Measurements from ENCODE around the gene OR2T10. TPM values are rescaled to one million over a fixed set of nuclear protein-coding genes. Genes with fewer than 3 reads are reported as not detected.
"Not testable (repeated sequence)": the region's sequence is repeated elsewhere in the genome, so short reads cannot be mapped to it uniquely, and the experiment has no call there.

Gene OR2T10
- total RNA-seq = not detected in 3 replicates
- long read RNA-seq = 0 reads

- no peak within 1 kb of the TSS for H3K27ac Mint-ChIP-seq (ENCODE audit: unreplicated experiment)
These were observed at the start of gene OR2T10 for GRCh38 chr1:248597589-248597988. Gene OR2T10, minus strand, starts transcription at chr1:248597700. Its CDS starts 3,932 bp downstream, at chr1:248593768.

GRCh38 chr1:248645178-248645577 lies 47.7 kb upstream of the OR2T10 start, which contains the start of gene OR2T35:
Gene OR2T35, minus strand, starts transcription at chr1:248645278. Its CDS starts 6,020 bp downstream, at chr1:248639258.
- H3K36me3 Mint-ChIP-seq (ENCODE audit: low read depth); DNase-seq (ENCODE audit: low spot score); H3K4me3 Mint-ChIP-seq (ENCODE audit: unreplicated experiment); H3K4me1 Mint-ChIP-seq (ENCODE audit: low read depth); H3K9me3 Mint-ChIP-seq (ENCODE audit: low read depth); H3K27ac Mint-ChIP-seq (ENCODE audit: unreplicated experiment); H3K27me3 Mint-ChIP-seq (ENCODE audit: low read depth): not testable (repeated sequence)

More at GRCh38 chr1:248597589-248597988, at the start of gene OR2T10:
- DNase-seq (ENCODE audit: low spot score) = no peak
- no peaks in the 10 kb centered on the region for H3K36me3 Mint-ChIP-seq (ENCODE audit: low read depth)
- no peak for TF ChIP-seq CTCF (IDR thresholded peaks at IDR 0.05)
- peaks cover 31% of the 10 kb centered on the region for H3K9me3 Mint-ChIP-seq (ENCODE audit: low read depth)
- H3K27me3 Mint-ChIP-seq (ENCODE audit: low read depth) = no peaks in the 10 kb centered on the region
- H3K4me3 Mint-ChIP-seq (ENCODE audit: unreplicated experiment) = no peak within 1 kb of the TSS
- no peaks in the 10 kb centered on the region for H3K4me1 Mint-ChIP-seq (ENCODE audit: low read depth)

GRCh38 chr1:248642971-248643651 lies 45.6 kb upstream of the OR2T10 start:
- H3K36me3 Mint-ChIP-seq (ENCODE audit: low read depth); H3K4me3 Mint-ChIP-seq (ENCODE audit: unreplicated experiment); H3K4me1 Mint-ChIP-seq (ENCODE audit: low read depth); H3K9me3 Mint-ChIP-seq (ENCODE audit: low read depth); H3K27me3 Mint-ChIP-seq (ENCODE audit: low read depth); H3K27ac Mint-ChIP-seq (ENCODE audit: unreplicated experiment); DNase-seq (ENCODE audit: low spot score): not testable (repeated sequence)

- not testable (repeated sequence) for H3K27me3 Mint-ChIP-seq (ENCODE audit: low read depth); H3K27ac Mint-ChIP-seq (ENCODE audit: unreplicated experiment)
These were observed 44.1 kb upstream of the OR2T10 start for GRCh38 chr1:248641583-248641982.

GRCh38 chr1:248640906-248641305 lies 43.4 kb upstream of the OR2T10 start:
- H3K27me3 Mint-ChIP-seq (ENCODE audit: low read depth); H3K27ac Mint-ChIP-seq (ENCODE audit: unreplicated experiment); H3K4me1 Mint-ChIP-seq (ENCODE audit: low read depth); H3K4me3 Mint-ChIP-seq (ENCODE audit: unreplicated experiment); H3K9me3 Mint-ChIP-seq (ENCODE audit: low read depth); H3K36me3 Mint-ChIP-seq (ENCODE audit: low read depth); DNase-seq (ENCODE audit: low spot score): not testable (repeated sequence)

More at GRCh38 chr1:248641583-248641982, 44.1 kb upstream of the OR2T10 start:
- not testable (repeated sequence) for H3K36me3 Mint-ChIP-seq (ENCODE audit: low read depth); H3K9me3 Mint-ChIP-seq (ENCODE audit: low read depth); DNase-seq (ENCODE audit: low spot score); H3K4me1 Mint-ChIP-seq (ENCODE audit: low read depth); H3K4me3 Mint-ChIP-seq (ENCODE audit: unreplicated experiment)

- not testable (repeated sequence) for DNase-seq (ENCODE audit: low spot score); H3K27ac Mint-ChIP-seq (ENCODE audit: unreplicated experiment); H3K4me3 Mint-ChIP-seq (ENCODE audit: unreplicated experiment); H3K27me3 Mint-ChIP-seq (ENCODE audit: low read depth); H3K9me3 Mint-ChIP-seq (ENCODE audit: low read depth); H3K4me1 Mint-ChIP-seq (ENCODE audit: low read depth); H3K36me3 Mint-ChIP-seq (ENCODE audit: low read depth)
These were observed 42.2 kb upstream of the OR2T10 start for GRCh38 chr1:248639652-248640051.

- H3K27me3 Mint-ChIP-seq (ENCODE audit: low read depth); H3K27ac Mint-ChIP-seq (ENCODE audit: unreplicated experiment); H3K4me3 Mint-ChIP-seq (ENCODE audit: unreplicated experiment); DNase-seq (ENCODE audit: low spot score); H3K9me3 Mint-ChIP-seq (ENCODE audit: low read depth); H3K36me3 Mint-ChIP-seq (ENCODE audit: low read depth); H3K4me1 Mint-ChIP-seq (ENCODE audit: low read depth): not testable (repeated sequence)
These were observed 39.1 kb upstream of the OR2T10 start for GRCh38 chr1:248636612-248637011.

- H3K4me3 Mint-ChIP-seq (ENCODE audit: unreplicated experiment); H3K27ac Mint-ChIP-seq (ENCODE audit: unreplicated experiment); H3K9me3 Mint-ChIP-seq (ENCODE audit: low read depth); H3K27me3 Mint-ChIP-seq (ENCODE audit: low read depth); H3K36me3 Mint-ChIP-seq (ENCODE audit: low read depth); DNase-seq (ENCODE audit: low spot score); H3K4me1 Mint-ChIP-seq (ENCODE audit: low read depth): not testable (repeated sequence)
These were observed 37.5 kb upstream of the OR2T10 start, which contains the start of gene OR2T11 for GRCh38 chr1:248634991-248635390. Gene OR2T11, minus strand, starts transcription at chr1:248635091. Its CDS starts 7,963 bp downstream, at chr1:248627128.

Measured in chondrocyte (in vitro differentiated cells).